ENCODE results near the gene CALCR.

DNA sequence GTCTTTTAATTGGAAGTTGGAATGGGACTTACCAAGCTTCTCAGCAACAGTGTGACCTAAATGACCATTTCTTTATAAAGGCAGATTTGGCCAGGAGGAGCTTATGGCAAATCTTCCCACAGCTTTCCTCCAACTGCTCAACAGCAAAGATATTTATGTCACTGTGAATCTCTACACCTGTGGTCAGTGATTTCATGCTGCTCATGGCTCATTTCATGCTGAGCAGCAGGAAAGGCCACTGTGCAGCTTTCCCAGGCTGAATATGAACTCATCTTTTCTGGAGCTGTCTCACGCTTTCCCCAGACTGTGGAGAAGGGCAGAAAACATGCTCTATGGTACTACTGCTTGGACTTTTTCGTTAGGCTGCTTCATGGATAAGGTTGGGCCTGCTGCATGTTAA lies 29.8 kb downstream of the CALCR start:
- TF ChIP-seq, protein P1, sequence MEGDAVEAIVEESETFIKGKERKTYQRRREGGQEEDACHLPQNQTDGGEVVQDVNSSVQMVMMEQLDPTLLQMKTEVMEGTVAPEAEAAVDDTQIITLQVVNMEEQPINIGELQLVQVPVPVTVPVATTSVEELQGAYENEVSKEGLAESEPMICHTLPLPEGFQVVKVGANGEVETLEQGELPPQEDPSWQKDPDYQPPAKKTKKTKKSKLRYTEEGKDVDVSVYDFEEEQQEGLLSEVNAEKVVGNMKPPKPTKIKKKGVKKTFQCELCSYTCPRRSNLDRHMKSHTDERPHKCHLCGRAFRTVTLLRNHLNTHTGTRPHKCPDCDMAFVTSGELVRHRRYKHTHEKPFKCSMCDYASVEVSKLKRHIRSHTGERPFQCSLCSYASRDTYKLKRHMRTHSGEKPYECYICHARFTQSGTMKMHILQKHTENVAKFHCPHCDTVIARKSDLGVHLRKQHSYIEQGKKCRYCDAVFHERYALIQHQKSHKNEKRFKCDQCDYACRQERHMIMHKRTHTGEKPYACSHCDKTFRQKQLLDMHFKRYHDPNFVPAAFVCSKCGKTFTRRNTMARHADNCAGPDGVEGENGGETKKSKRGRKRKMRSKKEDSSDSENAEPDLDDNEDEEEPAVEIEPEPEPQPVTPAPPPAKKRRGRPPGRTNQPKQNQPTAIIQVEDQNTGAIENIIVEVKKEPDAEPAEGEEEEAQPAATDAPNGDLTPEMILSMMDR (conservative IDR thresholded peaks at IDR 0.05; ENCODE audit: low read depth, low read length): no peak
- TF ChIP-seq EZH2 (IDR thresholded peaks at IDR 0.05; ENCODE audit: low read length, unreplicated experiment) (no peak), EZH2phosphoT487 (IDR thresholded peaks at IDR 0.05; ENCODE audit: borderline replicate concordance, low read length) (no peak)
